Smooth muscle cell of the coronary artery (primary cell): ENCODE data around the gene ARID3B. TPM values are rescaled to one million over a fixed set of nuclear protein-coding genes. Genes with fewer than 3 reads are reported as not detected.

Experiments used
- total RNA-seq: library from RNA; depleted of rRNA; stranded (reverse); fragments of >200 nt; gene quantifications from 2 replicates; pipeline ENCODE4 v1.2.3, GENCODE V29; 2014; ENCODE audit warnings: low replicate concordance

ARID3B gene
- total RNA-seq: 0.98 and 2.5 TPM in 2 replicates

GRCh38 chr15:74540761-74541493, at the start of gene ARID3B:
Gene ARID3B, plus strand, starts transcription at chr15:74541220. Its CDS starts 2,717 bp downstream, at chr15:74543937.

GRCh38 chr15:74615508-74616365, 74.7 kb downstream of the ARID3B start, which contains the start of gene CLK3:
Gene CLK3, plus strand, starts transcription at chr15:74615836. Its CDS starts 3,361 bp downstream, at chr15:74619197.

Other genes starting within 250 kb of the ARID3B start
- 0.15 TPM in 1 of 2 replicates, not detected in the other for gene CYP11A1, start 173.6 kb upstream of the ARID3B start, total RNA-seq
- gene SEMA7A, start 107.3 kb upstream of the ARID3B start, total RNA-seq: 2.6 and 4.7 TPM in 2 replicates
- gene UBL7, start 80.1 kb upstream of the ARID3B start, total RNA-seq: 13.1 and 29.8 TPM in 2 replicates
- 48.0 and 65.8 TPM in 2 replicates for gene CLK3, start 74.6 kb downstream of the ARID3B start, total RNA-seq
- gene EDC3, start 154.8 kb downstream of the ARID3B start, total RNA-seq: 10.9 and 11.0 TPM in 2 replicates
- gene CYP1A1, start 184.3 kb downstream of the ARID3B start, total RNA-seq: 0.45 TPM in 1 of 2 replicates, not detected in the other
- not detected in 2 replicates for gene CYP1A2, start 207.6 kb downstream of the ARID3B start, total RNA-seq
- 21.3 and 22.6 TPM in 2 replicates for gene CSK, start 240.9 kb downstream of the ARID3B start, total RNA-seq